Endothelial cell of umbilical vein (primary cell): ENCODE data around the gene DGUOK. TPM values are rescaled to one million over a fixed set of nuclear protein-coding genes. Genes with fewer than 3 reads are reported as not detected.

Experiments
- BruUV-seq: library from RNA; stranded (reverse); fragments of 400-500 nt; replicated peaks from 2 replicates; lab custom pipeline; 2021; lab: Mats Ljungman, UMichigan
- CTCF ChIA-PET: fragments of 300-600, 350-600 bp; sonication (Branson Sonifier 250); formaldehyde crosslinking; loops from one replicate; lab custom pipeline; 2021; ENCODE audit warnings: antibody characterized with exemption, inconsistent platforms; lab: Charles Lee
- POLR2A ChIA-PET: fragments of 300-600, 350-600 bp; sonication (Branson Sonifier 250); formaldehyde crosslinking; loops from one replicate; lab custom pipeline; 2021; ENCODE audit warnings: antibody characterized with exemption, inconsistent platforms; lab: Charles Lee
- DNase-seq: peaks from one replicate; pipeline ENCODE4 v3.0.0-alpha.2; 2011; ENCODE audit warnings: low read depth, low spot score
- FAIRE-seq: peaks from 2 replicates; lab custom pipeline; 2011; peaks lifted over from hg19 to GRCh38; lab: Jason Lieb, UNC
- H2AFZ ChIP-seq: 2 replicates; pipeline ENCODE4 v1.6.0; 2012; ENCODE audit warnings: low read depth, low read length, control low read depth, inconsistent platforms
- H3K27ac ChIP-seq: 2 replicates; pipeline ENCODE4 v1.5.1; 2011; ENCODE audit warnings: low read depth, mild to moderate bottlenecking, control low read depth, low read length, moderate library complexity; ENCODE audit not compliant: insufficient read depth
- H3K27me3 ChIP-seq, 2 experiments: 2 replicates each; pipeline versions ENCODE4 v1.6.0 to v1.6.1; 2011; ENCODE audit warnings: low read length in 2 of 2, mixed read lengths in 1 of 2; ENCODE audit not compliant: control insufficient read depth in 2 of 2, insufficient read depth in 2 of 2
- H3K36me3 ChIP-seq, 2 experiments: 2 replicates in 1 of 2; 3 replicates in 1 of 2; pipeline ENCODE4 v1.5.1; 2011; ENCODE audit warnings: low read length in 2 of 2, mild to moderate bottlenecking in 1 of 2, moderate library complexity in 1 of 2; ENCODE audit not compliant: control insufficient read depth in 2 of 2, insufficient read depth in 2 of 2; ENCODE audit errors: extremely low read depth in 1 of 2
- H3K4me1 ChIP-seq: 3 replicates; pipeline ENCODE4 v1.5.1; 2011; ENCODE audit warnings: mild to moderate bottlenecking, low read length; ENCODE audit not compliant: control insufficient read depth, insufficient read depth; ENCODE audit errors: extremely low read depth
- H3K4me2 ChIP-seq: 2 replicates; pipeline ENCODE4 v1.6.1; 2011; ENCODE audit warnings: low read length, control low read depth, mixed read lengths; ENCODE audit not compliant: insufficient read depth
- H3K4me3 ChIP-seq, 3 experiments: fragments of 200-600 bp in 1 of 3; sonication (generic), shearing (Covaris generic) in 1 of 3; replicated peaks in 1 of 3; 2 replicates each; pipeline ENCODE4 v1.5.1; 2011 to 2016; ENCODE audit warnings: control low read depth in 3 of 3, low read length in 3 of 3, mild to moderate bottlenecking in 2 of 3, inconsistent platforms in 1 of 3, low read depth in 1 of 3, moderate library complexity in 1 of 3; ENCODE audit not compliant: insufficient read depth in 1 of 3
- H3K79me2 ChIP-seq: 2 replicates; pipeline ENCODE4 v1.6.0; 2012; ENCODE audit warnings: low read length, inconsistent platforms; ENCODE audit not compliant: control insufficient read depth, insufficient read depth
- H3K9ac ChIP-seq: replicated peaks from 2 replicates; pipeline ENCODE3; 2011; ENCODE audit warnings: low read length, control low read depth; ENCODE audit not compliant: insufficient read depth; ENCODE audit errors: extremely low read depth
- H3K9me1 ChIP-seq: replicated peaks from 3 replicates; pipeline ENCODE4 v1.6.0; 2011; ENCODE audit warnings: mild to moderate bottlenecking, low read length; ENCODE audit not compliant: control insufficient read depth, insufficient read depth; ENCODE audit errors: extremely low read depth
- H3K9me3 ChIP-seq: replicated peaks from 2 replicates; pipeline ENCODE4 v1.5.1; 2012; ENCODE audit warnings: low read length, inconsistent platforms; ENCODE audit not compliant: control insufficient read depth, insufficient read depth
- H4K20me1 ChIP-seq: replicated peaks from 2 replicates; pipeline ENCODE3; 2011; ENCODE audit warnings: mild to moderate bottlenecking, low read length; ENCODE audit not compliant: control insufficient read depth, insufficient read depth; ENCODE audit errors: extremely low read depth
- CTCF ChIP-seq, 2 donors: IDR thresholded peaks; 1 replicate in 1 of 2; 2 replicates in 1 of 2; pipeline ENCODE4 v1.5.1; 2011; ENCODE audit warnings: low read length in 2 of 2, mild to moderate bottlenecking in 2 of 2, moderate library complexity in 2 of 2, control low read depth in 1 of 2, inconsistent platforms in 1 of 2, low read depth in 1 of 2; ENCODE audit not compliant: insufficient read depth in 1 of 2; ENCODE audit errors: extremely low read depth in 1 of 2
- EZH2 ChIP-seq: IDR thresholded peaks from 2 replicates; pipeline ENCODE4 v1.6.1; 2012; ENCODE audit warnings: borderline replicate concordance, low read depth, mild to moderate bottlenecking, moderate library complexity, low read length, inconsistent platforms; ENCODE audit not compliant: severe bottlenecking
- FOS ChIP-seq: IDR thresholded peaks from 2 replicates; pipeline ENCODE4 v1.6.1; 2011; ENCODE audit warnings: mild to moderate bottlenecking, low read length, moderate library complexity, borderline replicate concordance; ENCODE audit not compliant: insufficient read depth
- GATA2 ChIP-seq: IDR thresholded peaks from 2 replicates; pipeline ENCODE4 v1.7.0; 2011; ENCODE audit warnings: low read depth, mild to moderate bottlenecking, moderate library complexity, mixed read lengths, low read length; ENCODE audit not compliant: insufficient read length, insufficient read depth
- JUN ChIP-seq: IDR thresholded peaks from 2 replicates; pipeline ENCODE4 v1.6.1; 2011; ENCODE audit warnings: borderline replicate concordance, low read depth; ENCODE audit not compliant: insufficient read length, insufficient read depth
- MYC ChIP-seq: IDR thresholded peaks from one replicate; pipeline ENCODE4 v1.6.1; 2011; ENCODE audit warnings: mild to moderate bottlenecking, low read depth, low read length
- POLR2A ChIP-seq: IDR thresholded peaks from 2 replicates; pipeline ENCODE4 v1.6.1; 2012; ENCODE audit warnings: low read depth, mild to moderate bottlenecking, control low read depth, low read length
- POLR2AphosphoS5 ChIP-seq: IDR thresholded peaks from 2 replicates; pipeline ENCODE4 v1.6.1; 2012; ENCODE audit warnings: low read depth, mild to moderate bottlenecking, control low read depth, low read length, moderate library complexity; ENCODE audit not compliant: insufficient read depth
- dilution Hi-C: fragments of 300-500 bp; cut with MboI; formaldehyde crosslinking; loops from one replicate; pipeline ENCODE4 v1.15.0; 2019; ENCODE audit warnings: low sequenced_read_pairs; ENCODE audit not compliant: extremely low pct_ligation_motif_present
- intact Hi-C: fragments of 100-400 bp; cut with micrococcal nuclease; formaldehyde crosslinking; loops from one replicate; pipeline ENCODE4 v1.10.0; 2022
- polyA plus RNA-seq, 4 experiments: library from polyadenylated mRNA; depleted of rRNA in 3 of 4; stranded (reverse) in 3 of 4; unstranded in 1 of 4; fragments of >200 nt; gene quantifications; 2 replicates each; pipeline versions ENCODE4 v1.2.1 to v1.2.3, GENCODE V29; 2011 to 2012; ENCODE audit warnings: missing spikeins in 1 of 4
- total RNA-seq: library from RNA; stranded (reverse); gene quantifications from 2 replicates; pipeline ENCODE4 v1.2.3, GENCODE V29; 2021
- TF ChIP-seq, protein P1 (sequence below): IDR thresholded peaks from 2 replicates; pipeline ENCODE4 v1.6.1; 2011; ENCODE audit not compliant: insufficient read depth, insufficient read length

The DGUOK gene
- total and polyA plus RNA-seq, 2 donors (not counting 3 experiments of a cell fraction or from before 2014, with no cell fraction given) = 51.8 to 77.5 TPM

GRCh38 chr2:73901143-73901542 is 25.5 kb upstream of the DGUOK start:
- CTCF ChIA-PET = no interaction called here
- no peaks in the 10 kb centered on the region for H3K9me1 ChIP-seq
- FAIRE-seq (no peak), DNase-seq (no peak)
- H3K27me3 ChIP-seq = peaks cover 11 to 18% of the 10 kb centered on the region in 2 experiments
- no peaks in the 10 kb centered on the region for H3K79me2 ChIP-seq
- dilution Hi-C loops (no loop called here), intact Hi-C loops (no loop called here)
- TF ChIP-seq JUN (no peak), GATA2 (no peak), CTCF (IDR thresholded peaks at IDR 0.05; ENCODE audit: extremely low read depth in 1 of 2, insufficient read depth in 1 of 2, low read depth in 1 of 2, low read length in 2 of 2) (no peak), EZH2 (no peak), POLR2A (no peak), MYC (no peak), POLR2AphosphoS5 (no peak), FOS (no peak)
- TF ChIP-seq, protein P1, sequence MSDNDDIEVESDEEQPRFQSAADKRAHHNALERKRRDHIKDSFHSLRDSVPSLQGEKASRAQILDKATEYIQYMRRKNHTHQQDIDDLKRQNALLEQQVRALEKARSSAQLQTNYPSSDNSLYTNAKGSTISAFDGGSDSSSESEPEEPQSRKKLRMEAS = no peak
- no peak overlapping the region for H3K9ac ChIP-seq
- no peak overlapping the region for H3K4me2 ChIP-seq
- no peaks in the 10 kb centered on the region for H3K9me3 ChIP-seq
- no peaks in the 10 kb centered on the region for H3K4me1 ChIP-seq
- H3K27ac ChIP-seq = no peak overlapping the region
- no peak overlapping the region for H3K4me3 ChIP-seq
- H4K20me1 ChIP-seq = no peaks in the 10 kb centered on the region
- H2AFZ ChIP-seq = no peak overlapping the region
- H3K36me3 ChIP-seq = no peaks in the 10 kb centered on the region
- POLR2A ChIA-PET = interaction anchor here (0.6 kb wide), 1 partner anchor 298 kb away, joined by 3 read pairs; no protein-coding TSS in a partner anchor
- no TSS peak for BruUV-seq
